Upper lobe of right lung (tissue), 1 donor: Measurements from ENCODE around the gene DCAF7. TPM values are rescaled to one million over a fixed set of nuclear protein-coding genes. Genes with fewer than 3 reads are reported as not detected.

ENCODE experiments used
- ATAC-seq: fragments of 200-7000 bp; cut with Tn5 transposase; one replicate; pipeline ENCODE4 v1.9.1; 2020; ENCODE audit warnings: mild to moderate bottlenecking, moderate library complexity
- DNase-seq: peaks from one replicate; pipeline ENCODE4 v3.0.0-alpha.2; 2020
- H3K27ac ChIP-seq: fragments of 200-600 bp; one replicate; pipeline ENCODE4 v1.8.0; 2022
- H3K27me3 ChIP-seq: fragments of 200-600 bp; one replicate; pipeline ENCODE4 v1.8.0; 2022; ENCODE audit warnings: mild to moderate bottlenecking
- H3K36me3 ChIP-seq: fragments of 200-600 bp; one replicate; pipeline ENCODE4 v1.8.0; 2022
- H3K4me1 ChIP-seq: fragments of 200-600 bp; one replicate; pipeline ENCODE4 v1.8.0; 2022
- H3K4me3 ChIP-seq: fragments of 200-600 bp; one replicate; pipeline ENCODE4 v1.8.0; 2022; ENCODE audit warnings: mild to moderate bottlenecking
- H3K9me3 ChIP-seq: fragments of 200-600 bp; one replicate; pipeline ENCODE4 v1.8.0; 2022
- CTCF ChIP-seq: fragments of 200-600 bp; IDR thresholded peaks from one replicate; pipeline ENCODE4 v1.8.0; 2022; ENCODE audit warnings: antibody characterized with exemption
- intact Hi-C: fragments of 100-400 bp; cut with DNase I; formaldehyde crosslinking; loops from one replicate; pipeline ENCODE4 v1.11.0; 2022
- total RNA-seq: library from RNA; stranded (reverse); fragmentation: NEBNext Ultra II Directional; extraction: Animal tissue kit (Norgen Biotek cat#: 25700); gene quantifications from one replicate; pipeline ENCODE4 v1.2.1, GENCODE V29; 2021
- donor health status: DM: no; HTN: yes; CAD: no; lungs with severe emphysema.

Gene DCAF7
- total RNA-seq, 1 donor from 2014 or later = 79.9 TPM

- no peak overlapping the region for H3K27ac ChIP-seq
- no peaks in the 10 kb centered on the region for H3K9me3 ChIP-seq
- H3K4me3 ChIP-seq = no peak overlapping the region
- DNase-seq (no peak), ATAC-seq (no peak)
- no peaks in the 10 kb centered on the region for H3K27me3 ChIP-seq
- peaks cover 64% of the 10 kb centered on the region for H3K36me3 ChIP-seq
- TF ChIP-seq CTCF = no peak
- intact Hi-C loops = no loop called here
- H3K4me1 ChIP-seq = peaks cover 27% of the 10 kb centered on the region
Observed at GRCh38 chr17:63634816-63635215, 84.5 kb downstream of the DCAF7 start.

GRCh38 chr17:63635290-63635689, 85.0 kb downstream of the DCAF7 start:
- intact Hi-C loops = no loop called here
- Histone ChIP-seq H3K27ac (no peak overlapping the region), H3K27me3 (no peaks in the 10 kb centered on the region), H3K9me3 (no peaks in the 10 kb centered on the region), H3K4me1 (peaks cover 24% of the 10 kb centered on the region), H3K4me3 (no peak overlapping the region), H3K36me3 (peaks cover 64% of the 10 kb centered on the region)
- no peak for TF ChIP-seq CTCF
- ATAC-seq (no peak), DNase-seq (no peak)

GRCh38 chr17:63635787-63636186, 85.5 kb downstream of the DCAF7 start:
- intact Hi-C loops = no loop called here
- Histone ChIP-seq H3K27ac (no peak overlapping the region), H3K36me3 (peaks cover 64% of the 10 kb centered on the region), H3K9me3 (no peaks in the 10 kb centered on the region), H3K4me3 (no peak overlapping the region), H3K27me3 (no peaks in the 10 kb centered on the region), H3K4me1 (peaks cover 20% of the 10 kb centered on the region)
- TF ChIP-seq CTCF = no peak
- ATAC-seq (no peak), DNase-seq (no peak)

GRCh38 chr17:63639125-63639524, 88.8 kb downstream of the DCAF7 start:
- H3K4me3 ChIP-seq = no peak overlapping the region
- peaks cover 52% of the 10 kb centered on the region for H3K36me3 ChIP-seq
- ATAC-seq (peak; percentile 32), DNase-seq (no peak)
- no peaks in the 10 kb centered on the region for H3K9me3 ChIP-seq
- peaks cover 14% of the 10 kb centered on the region for H3K4me1 ChIP-seq
- no peak overlapping the region for H3K27ac ChIP-seq
- no peaks in the 10 kb centered on the region for H3K27me3 ChIP-seq
- intact Hi-C loops = no loop called here
- no peak for TF ChIP-seq CTCF

- Histone ChIP-seq H3K4me3 (no peak overlapping the region), H3K4me1 (peaks cover 7% of the 10 kb centered on the region), H3K36me3 (peaks cover 47% of the 10 kb centered on the region), H3K9me3 (no peaks in the 10 kb centered on the region), H3K27me3 (no peaks in the 10 kb centered on the region), H3K27ac (no peak overlapping the region)
- TF ChIP-seq CTCF = no peak
- no peak for ATAC-seq
- no peak for DNase-seq
- intact Hi-C loops = no loop called here
Observed at GRCh38 chr17:63640038-63640437, 89.8 kb downstream of the DCAF7 start.
